HepG2 (cell line): ENCODE results near the gene TRAPPC5. TPM values are rescaled to one million over a fixed set of nuclear protein-coding genes. Genes with fewer than 3 reads are reported as not detected.

Source experiments
- ARID2 ChIP-seq: sonication (generic); formaldehyde crosslinking; IDR thresholded peaks from 2 replicates; pipeline ENCODE4 v1.8.1; 2022; ENCODE audit warnings: mild to moderate bottlenecking, missing genetic modification reagents, borderline replicate concordance
- BRD4 ChIP-seq: sonication (generic); formaldehyde crosslinking; IDR thresholded peaks from 2 replicates; pipeline ENCODE4 v1.4.0; 2020; ENCODE audit warnings: missing genetic modification reagents
- EED ChIP-seq: sonication (generic); formaldehyde crosslinking; IDR thresholded peaks from 2 replicates; pipeline ENCODE4 v1.5.0; 2020; ENCODE audit warnings: mild to moderate bottlenecking, missing genetic modification reagents
- EHMT2 ChIP-seq: fragments of 200-600 bp; sonication (generic); IDR thresholded peaks from 2 replicates; pipeline ENCODE4 v1.7.0; 2017; ENCODE audit warnings: antibody characterized with exemption, low read depth, low read length, borderline replicate concordance
- FOSL1 ChIP-seq: sonication (generic); formaldehyde crosslinking; IDR thresholded peaks from 2 replicates; pipeline ENCODE4 v1.9.0; 2021; ENCODE audit warnings: missing genetic modification reagents, borderline replicate concordance
- HIC2 ChIP-seq: sonication (generic); formaldehyde crosslinking; IDR thresholded peaks from 2 replicates; pipeline ENCODE4 v1.9.0; 2022; ENCODE audit warnings: low read depth, missing genetic modification reagents
- HOXA9 ChIP-seq: sonication (generic); formaldehyde crosslinking; IDR thresholded peaks from 2 replicates; pipeline ENCODE4 v1.8.1; 2022; ENCODE audit warnings: missing genetic modification reagents, mild to moderate bottlenecking, moderate library complexity, borderline replicate concordance
- KAT2B ChIP-seq: fragments of 150-350 bp; IDR thresholded peaks from 2 replicates; pipeline ENCODE4 v1.6.1; 2014; ENCODE audit warnings: low read depth, low read length, borderline replicate concordance
- MAF1 ChIP-seq: sonication (generic); formaldehyde crosslinking; IDR thresholded peaks from 2 replicates; pipeline ENCODE4 v1.5.0; 2020; ENCODE audit warnings: missing genetic modification reagents, borderline replicate concordance
- MTA1 ChIP-seq: sonication (generic); formaldehyde crosslinking; IDR thresholded peaks from 2 replicates; pipeline ENCODE4 v1.4.0; 2020; ENCODE audit warnings: missing genetic modification reagents, mild to moderate bottlenecking, borderline replicate concordance
- POLR2A ChIP-seq, 2 experiments: IDR thresholded peaks; 2 replicates each; pipeline ENCODE4 v1.6.1; 2011; ENCODE audit warnings: low read depth in 2 of 2, low read length in 2 of 2, mild to moderate bottlenecking in 1 of 2, moderate library complexity in 1 of 2; ENCODE audit not compliant: insufficient read depth in 1 of 2
- SIN3B ChIP-seq: fragments of 150-350 bp; IDR thresholded peaks from 2 replicates; pipeline ENCODE4 v1.6.1; 2014; ENCODE audit warnings: low read length
- ZBTB7B ChIP-seq: sonication (generic); formaldehyde crosslinking; IDR thresholded peaks from 2 replicates; pipeline ENCODE4 v1.4.0; 2020; ENCODE audit warnings: missing genetic modification reagents
- ZFY ChIP-seq: sonication (generic); formaldehyde crosslinking; IDR thresholded peaks from 2 replicates; pipeline ENCODE4 v1.4.0; 2020; ENCODE audit warnings: missing genetic modification reagents
- ZNF205 ChIP-seq: IDR thresholded peaks from 2 replicates; pipeline ENCODE4 v1.6.1; 2018; ENCODE audit warnings: missing biosample characterization, missing genetic modification reagents
- ZNF30 ChIP-seq: sonication (generic); formaldehyde crosslinking; IDR thresholded peaks from 2 replicates; pipeline ENCODE4 v1.5.0; 2020; ENCODE audit warnings: mild to moderate bottlenecking, missing genetic modification reagents
- ZNF33A ChIP-seq: sonication (generic); formaldehyde crosslinking; IDR thresholded peaks from 2 replicates; pipeline ENCODE4 v1.5.1; 2020; ENCODE audit warnings: missing genetic modification reagents, mild to moderate bottlenecking, moderate library complexity, borderline replicate concordance
- ZNF563 ChIP-seq: sonication (generic); formaldehyde crosslinking; IDR thresholded peaks from 2 replicates; pipeline ENCODE4 v1.8.0; 2022; ENCODE audit warnings: mild to moderate bottlenecking, moderate library complexity, missing genetic modification reagents
- ZNF629 ChIP-seq: sonication (generic); formaldehyde crosslinking; conservative IDR thresholded peaks from 2 replicates; pipeline ENCODE4 v1.5.0; 2020; ENCODE audit warnings: missing genetic modification reagents
- ZNF720 ChIP-seq: sonication (generic); formaldehyde crosslinking; IDR thresholded peaks from 2 replicates; pipeline ENCODE4 v1.4.0; 2020; ENCODE audit warnings: missing genetic modification reagents
- ZNF766 ChIP-seq: sonication (generic); formaldehyde crosslinking; IDR thresholded peaks from 2 replicates; pipeline ENCODE4 v1.5.0; 2020; ENCODE audit warnings: missing genetic modification reagents, borderline replicate concordance
- ZNF768 ChIP-seq: sonication (generic); formaldehyde crosslinking; IDR thresholded peaks from 2 replicates; pipeline ENCODE4 v1.4.0; 2020; ENCODE audit warnings: missing genetic modification reagents
- ZNF839 ChIP-seq: sonication (generic); formaldehyde crosslinking; IDR thresholded peaks from 2 replicates; pipeline ENCODE4 v1.4.0; 2020; ENCODE audit warnings: missing genetic modification reagents, mild to moderate bottlenecking, borderline replicate concordance
- polyA plus RNA-seq, 8 experiments: library from polyadenylated mRNA; depleted of rRNA in 3 of 8; stranded (reverse) in 7 of 8; unstranded in 1 of 8; fragments of >200 nt; fragmentation: Illumina TruSeq in 4 of 8; extraction: Trizol in 4 of 8; gene quantifications; 2 replicates each; pipeline versions ENCODE4 v1.2.1 to v1.2.3, GENCODE V29; 2011 to 2016; ENCODE audit warnings: low read depth in 4 of 8, missing spikeins in 1 of 8, mixed read lengths in 1 of 8; ENCODE audit not compliant: insufficient read depth in 1 of 8
- total RNA-seq, 5 experiments: library from RNA; depleted of rRNA; stranded (reverse); fragments of >200 nt; fragmentation: Illumina TruSeq; extraction: Trizol; gene quantifications; 2 replicates each; pipeline ENCODE4 v1.2.3, GENCODE V29; 2016; ENCODE audit warnings: low read depth in 1 of 5
- TF ChIP-seq, protein P1 (sequence below): IDR thresholded peaks from 2 replicates; pipeline ENCODE4 v1.6.1; 2016; ENCODE audit warnings: control low read depth
- TF ChIP-seq, protein P2 (sequence below): sonication (generic); formaldehyde crosslinking; IDR thresholded peaks from 2 replicates; pipeline ENCODE4 v1.8.0; 2022; ENCODE audit warnings: missing genetic modification reagents, mild to moderate bottlenecking, borderline replicate concordance
- TF ChIP-seq, protein P3 (sequence below): sonication (generic); formaldehyde crosslinking; IDR thresholded peaks from 2 replicates; pipeline ENCODE4 v1.9.0; 2021; ENCODE audit warnings: missing genetic modification reagents, borderline replicate concordance

TRAPPC5 gene
- total and polyA plus RNA-seq, 2 of the 13 experiments (the other 11 are each of a cell fraction or from before 2014, with no cell fraction given), result 38.5 to 78.7 TPM

GRCh38 chr19:7636691-7637373, 43.8 kb upstream of the TRAPPC5 start, which contains the start of gene STXBP2 (continued):
- TF ChIP-seq ZNF839 (CRISPR knock-in tag), result no peak
- TF ChIP-seq ZNF33A (CRISPR knock-in tag), result no peak
- no peak for TF ChIP-seq MTA1
- peak; percentile 54; the same call in 1 of the 2 replicates for TF ChIP-seq ZNF768 (CRISPR knock-in tag)
- peak; percentile 37; the same call in 1 of the 2 replicates for TF ChIP-seq ZNF629 (CRISPR knock-in tag)
- no peak for TF ChIP-seq ZBTB7B (CRISPR knock-in tag)
- no peak for TF ChIP-seq MAF1
- TF ChIP-seq FOSL1 (CRISPR knock-in tag), result no peak
- TF ChIP-seq ZNF563 (CRISPR knock-in tag), result peak; percentile 66; the same call in 1 of the 2 replicates
- peak; percentile 83; the same call in 1 of the 2 replicates for TF ChIP-seq ZNF766 (CRISPR knock-in tag)
- no peak for TF ChIP-seq ZNF205 (CRISPR knock-in tag)
- TF ChIP-seq ARID2, result no peak
- TF ChIP-seq, protein P1, sequence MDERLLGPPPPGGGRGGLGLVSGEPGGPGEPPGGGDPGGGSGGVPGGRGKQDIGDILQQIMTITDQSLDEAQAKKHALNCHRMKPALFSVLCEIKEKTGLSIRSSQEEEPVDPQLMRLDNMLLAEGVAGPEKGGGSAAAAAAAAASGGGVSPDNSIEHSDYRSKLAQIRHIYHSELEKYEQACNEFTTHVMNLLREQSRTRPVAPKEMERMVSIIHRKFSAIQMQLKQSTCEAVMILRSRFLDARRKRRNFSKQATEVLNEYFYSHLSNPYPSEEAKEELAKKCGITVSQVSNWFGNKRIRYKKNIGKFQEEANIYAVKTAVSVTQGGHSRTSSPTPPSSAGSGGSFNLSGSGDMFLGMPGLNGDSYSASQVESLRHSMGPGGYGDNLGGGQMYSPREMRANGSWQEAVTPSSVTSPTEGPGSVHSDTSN (CRISPR knock-in tag), result no peak
- no peak for TF ChIP-seq HOXA9
- TF ChIP-seq, protein P2, sequence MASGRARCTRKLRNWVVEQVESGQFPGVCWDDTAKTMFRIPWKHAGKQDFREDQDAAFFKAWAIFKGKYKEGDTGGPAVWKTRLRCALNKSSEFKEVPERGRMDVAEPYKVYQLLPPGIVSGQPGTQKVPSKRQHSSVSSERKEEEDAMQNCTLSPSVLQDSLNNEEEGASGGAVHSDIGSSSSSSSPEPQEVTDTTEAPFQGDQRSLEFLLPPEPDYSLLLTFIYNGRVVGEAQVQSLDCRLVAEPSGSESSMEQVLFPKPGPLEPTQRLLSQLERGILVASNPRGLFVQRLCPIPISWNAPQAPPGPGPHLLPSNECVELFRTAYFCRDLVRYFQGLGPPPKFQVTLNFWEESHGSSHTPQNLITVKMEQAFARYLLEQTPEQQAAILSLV (CRISPR knock-in tag), result peak; percentile 43; the same call in 1 of the 2 replicates
- no peak; the same call in 1 of the 2 replicates for TF ChIP-seq ZNF30 (CRISPR knock-in tag)
- no peak for TF ChIP-seq SIN3B
- TF ChIP-seq EHMT2, result no peak
- no peak; the same call in 1 of the 2 replicates for TF ChIP-seq EED (CRISPR knock-in tag)
- TF ChIP-seq POLR2A (IDR thresholded peaks at IDR 0.05; ENCODE audit: insufficient read depth in 1 of 2, low read depth in 2 of 2, low read length in 2 of 2), result peak in 1 of 2 experiments; percentile 83
- TF ChIP-seq KAT2B, result no peak
- peak; percentile 73; the same call in 1 of the 2 replicates for TF ChIP-seq BRD4 (CRISPR knock-in tag)
- TF ChIP-seq, protein P3, sequence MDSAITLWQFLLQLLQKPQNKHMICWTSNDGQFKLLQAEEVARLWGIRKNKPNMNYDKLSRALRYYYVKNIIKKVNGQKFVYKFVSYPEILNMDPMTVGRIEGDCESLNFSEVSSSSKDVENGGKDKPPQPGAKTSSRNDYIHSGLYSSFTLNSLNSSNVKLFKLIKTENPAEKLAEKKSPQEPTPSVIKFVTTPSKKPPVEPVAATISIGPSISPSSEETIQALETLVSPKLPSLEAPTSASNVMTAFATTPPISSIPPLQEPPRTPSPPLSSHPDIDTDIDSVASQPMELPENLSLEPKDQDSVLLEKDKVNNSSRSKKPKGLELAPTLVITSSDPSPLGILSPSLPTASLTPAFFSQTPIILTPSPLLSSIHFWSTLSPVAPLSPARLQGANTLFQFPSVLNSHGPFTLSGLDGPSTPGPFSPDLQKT (CRISPR knock-in tag), result no peak
- no peak for TF ChIP-seq HIC2
- TF ChIP-seq ZNF720, result no peak
- peak; percentile 54; the same call in 1 of the 2 replicates for TF ChIP-seq ZFY (CRISPR knock-in tag)
